Measurements from ENCODE around the gene ZNF618.

ZNF618 gene

GRCh38 chr9:113914517-113914916 is 38.4 kb downstream of the ZNF618 start:
- DNase-seq = no peak

- DNase-seq = no peak
Measured at GRCh38 chr9:113915817-113916434, 39.8 kb downstream of the ZNF618 start.

GRCh38 chr9:113916931-113917330 is 40.8 kb downstream of the ZNF618 start:
- no peak for DNase-seq

GRCh38 chr9:113918697-113919350 is 42.7 kb downstream of the ZNF618 start:
- no peak for DNase-seq

- no peak for DNase-seq
Measured at GRCh38 chr9:113919382-113919781, 43.3 kb downstream of the ZNF618 start.

GRCh38 chr9:113919871-113920270 is 43.8 kb downstream of the ZNF618 start:
- DNase-seq = no peak

- DNase-seq = no peak
Measured at GRCh38 chr9:113920872-113921271, 44.8 kb downstream of the ZNF618 start.

- no peak for DNase-seq
Measured at GRCh38 chr9:113921396-113921925, 45.4 kb downstream of the ZNF618 start.

GRCh38 chr9:113922160-113922559 is 46.1 kb downstream of the ZNF618 start:
- no peak for DNase-seq

GRCh38 chr9:113926211-113926610 is 50.1 kb downstream of the ZNF618 start:
- no peak for DNase-seq

- DNase-seq = no peak
Measured at GRCh38 chr9:113927277-113927676, 51.2 kb downstream of the ZNF618 start.

GRCh38 chr9:113928269-113928668 is 52.2 kb downstream of the ZNF618 start:
- no peak for DNase-seq

- no peak for DNase-seq
Measured at GRCh38 chr9:113929634-113930389, 53.7 kb downstream of the ZNF618 start.

- DNase-seq = no peak
Measured at GRCh38 chr9:113930390-113930783, 54.3 kb downstream of the ZNF618 start.

- DNase-seq = no peak
Measured at GRCh38 chr9:113931140-113931539, 55.0 kb downstream of the ZNF618 start.

GRCh38 chr9:113931777-113932176 is 55.7 kb downstream of the ZNF618 start:
- DNase-seq = no peak

- no peak for DNase-seq
Measured at GRCh38 chr9:113932906-113933584, 56.9 kb downstream of the ZNF618 start.

- no peak for DNase-seq
Measured at GRCh38 chr9:113933671-113934070, 57.6 kb downstream of the ZNF618 start.

- DNase-seq = no peak
Measured at GRCh38 chr9:113934167-113934828, 58.2 kb downstream of the ZNF618 start.

- no peak for DNase-seq
Measured at GRCh38 chr9:113934829-113935676, 58.9 kb downstream of the ZNF618 start.

- DNase-seq = no peak
Measured at GRCh38 chr9:113935677-113936380, 59.7 kb downstream of the ZNF618 start.

Data from NCI-H1417 treated with DMSO at 0.1 percent for 48 hours (cell line).